Measurements from ENCODE around the gene CFAP119.

DNA sequence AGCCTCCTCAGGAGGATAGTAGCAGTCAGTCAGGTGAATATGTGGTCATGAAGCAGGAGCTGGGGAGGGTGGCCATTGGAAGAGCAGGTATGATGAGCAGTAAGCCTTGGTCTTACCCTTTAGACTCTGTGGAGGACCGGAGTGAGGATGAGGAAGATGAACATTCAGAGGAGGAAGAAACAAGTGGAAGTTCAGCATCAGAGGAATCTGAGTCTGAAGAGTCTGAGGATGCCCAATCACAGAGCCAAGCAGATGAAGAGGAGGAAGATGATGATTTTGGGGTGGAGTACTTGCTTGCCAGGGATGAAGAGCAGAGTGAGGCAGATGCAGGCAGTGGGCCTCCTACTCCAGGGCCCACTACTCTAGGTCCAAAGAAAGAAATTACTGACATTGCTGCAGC is 50.1 kb downstream of the CFAP119 start:
- TF ChIP-seq, protein P1, sequence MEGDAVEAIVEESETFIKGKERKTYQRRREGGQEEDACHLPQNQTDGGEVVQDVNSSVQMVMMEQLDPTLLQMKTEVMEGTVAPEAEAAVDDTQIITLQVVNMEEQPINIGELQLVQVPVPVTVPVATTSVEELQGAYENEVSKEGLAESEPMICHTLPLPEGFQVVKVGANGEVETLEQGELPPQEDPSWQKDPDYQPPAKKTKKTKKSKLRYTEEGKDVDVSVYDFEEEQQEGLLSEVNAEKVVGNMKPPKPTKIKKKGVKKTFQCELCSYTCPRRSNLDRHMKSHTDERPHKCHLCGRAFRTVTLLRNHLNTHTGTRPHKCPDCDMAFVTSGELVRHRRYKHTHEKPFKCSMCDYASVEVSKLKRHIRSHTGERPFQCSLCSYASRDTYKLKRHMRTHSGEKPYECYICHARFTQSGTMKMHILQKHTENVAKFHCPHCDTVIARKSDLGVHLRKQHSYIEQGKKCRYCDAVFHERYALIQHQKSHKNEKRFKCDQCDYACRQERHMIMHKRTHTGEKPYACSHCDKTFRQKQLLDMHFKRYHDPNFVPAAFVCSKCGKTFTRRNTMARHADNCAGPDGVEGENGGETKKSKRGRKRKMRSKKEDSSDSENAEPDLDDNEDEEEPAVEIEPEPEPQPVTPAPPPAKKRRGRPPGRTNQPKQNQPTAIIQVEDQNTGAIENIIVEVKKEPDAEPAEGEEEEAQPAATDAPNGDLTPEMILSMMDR (IDR thresholded peaks at IDR 0.05): no peak
- TF ChIP-seq POLR2A (IDR thresholded peaks at IDR 0.05): no peak

Data from thyroid gland (tissue), 4 donors.